HFF-Myc (cell line): Measurements from ENCODE around the gene ESD.

Experiments
- DNase-seq: peaks from one replicate; pipeline ENCODE4 v3.0.0-alpha.2; 2011; ENCODE audit warnings: low read depth; ENCODE audit errors: extremely low read depth
- H3K4me3 ChIP-seq: replicated peaks from 2 replicates; pipeline ENCODE4 v1.5.1; 2011; ENCODE audit warnings: low read depth, mild to moderate bottlenecking, control low read depth, low read length
- CTCF ChIP-seq: IDR thresholded peaks from 2 replicates; pipeline ENCODE4 v1.5.1; 2012; ENCODE audit warnings: mild to moderate bottlenecking, low read depth, low read length, control low read depth; ENCODE audit errors: missing control alignments

ESD gene

GRCh38 chr13:46796515-46797474 lies at the start of gene ESD:
TSS of gene ESD (minus strand) at chr13:46797161. CDS start at chr13:46791413, 5,748 bp downstream.
- no peak for TF ChIP-seq CTCF

GRCh38 chr13:46846726-46847125 lies 49.8 kb upstream of the ESD start:
- no peak for TF ChIP-seq CTCF
- no peak overlapping the region for H3K4me3 ChIP-seq

More at GRCh38 chr13:46796515-46797474, at the start of gene ESD:
- H3K4me3 ChIP-seq, result peak within 1 kb of the TSS; percentile 80
- DNase-seq, result peak; percentile 73

GRCh38 chr13:46845146-46845545 lies 48.2 kb upstream of the ESD start:
- TF ChIP-seq CTCF, result no peak
- DNase-seq, result no peak
- no peak overlapping the region for H3K4me3 ChIP-seq

More at GRCh38 chr13:46846726-46847125, 49.8 kb upstream of the ESD start:
- DNase-seq, result no peak

GRCh38 chr13:46844431-46844830 lies 47.5 kb upstream of the ESD start:
- no peak for DNase-seq
- TF ChIP-seq CTCF, result no peak
- no peak overlapping the region for H3K4me3 ChIP-seq

GRCh38 chr13:46839399-46839798 lies 42.4 kb upstream of the ESD start:
- no peak overlapping the region for H3K4me3 ChIP-seq
- no peak for DNase-seq
- TF ChIP-seq CTCF, result no peak

GRCh38 chr13:46834657-46835056 lies 37.7 kb upstream of the ESD start:
- no peak for DNase-seq
- no peak for TF ChIP-seq CTCF
- H3K4me3 ChIP-seq, result no peak overlapping the region
